NCI-H146 (cell line): ENCODE results near the gene MTCL1.

Source experiments
- DNase-seq: peaks from one replicate; lab custom pipeline; 2025; lab: John Stamatoyannopoulos, UW

MTCL1 gene

GRCh38 chr18:8866679-8867078 lies 161.3 kb downstream of the MTCL1 start:
- no peak for DNase-seq

GRCh38 chr18:8868276-8868675 lies 162.9 kb downstream of the MTCL1 start:
- DNase-seq = no peak

GRCh38 chr18:8868779-8869415 lies 163.5 kb downstream of the MTCL1 start:
- no peak for DNase-seq

GRCh38 chr18:8869696-8870095 lies 164.3 kb downstream of the MTCL1 start:
- DNase-seq = no peak

- DNase-seq = no peak
These were observed 165.2 kb downstream of the MTCL1 start for GRCh38 chr18:8870528-8870927.

GRCh38 chr18:8871489-8871888 lies 166.1 kb downstream of the MTCL1 start:
- DNase-seq = no peak

- DNase-seq = no peak
These were observed 169.5 kb downstream of the MTCL1 start for GRCh38 chr18:8874872-8875271.

GRCh38 chr18:8876887-8877286 lies 171.5 kb downstream of the MTCL1 start:
- no peak for DNase-seq

GRCh38 chr18:8881103-8881502 lies 175.7 kb downstream of the MTCL1 start:
- no peak for DNase-seq
